ENCODE measurements around the gene SSBP2.

Gene SSBP2
- long read RNA-seq, donor 1, full-length matches to known transcripts, result 18 of 24 reads
- long read RNA-seq, donor 1, partial matches to known transcripts, result 6 of 24 reads
- long read RNA-seq, donor 1, other reads (novel, unspliced or antisense), result 0 of 24 reads
- long read RNA-seq, donor 2, full-length matches to known transcripts, result 13 of 13 reads
- long read RNA-seq, donor 2, partial matches to known transcripts, result 0 of 13 reads
- long read RNA-seq, donor 2, other reads (novel, unspliced or antisense), result 0 of 13 reads
- long read RNA-seq, donor 3, partial matches to known transcripts, result 0 of 1 reads
- long read RNA-seq, donor 3, other reads (novel, unspliced or antisense), result 0 of 1 reads
- long read RNA-seq, donor 4, full-length matches to known transcripts, result 22 of 39 reads
- long read RNA-seq, donor 4, partial matches to known transcripts, result 17 of 39 reads
- long read RNA-seq, donor 4, other reads (novel, unspliced or antisense), result 0 of 39 reads
- long read RNA-seq, donor 5, full-length matches to known transcripts, result 11 of 11 reads
- long read RNA-seq, donor 5, partial matches to known transcripts, result 0 of 11 reads
- long read RNA-seq, donor 5, other reads (novel, unspliced or antisense), result 0 of 11 reads
- long read RNA-seq, donor 6, full-length matches to known transcripts, result 13 of 13 reads
- long read RNA-seq, donor 6, partial matches to known transcripts, result 0 of 13 reads
- long read RNA-seq, donor 6, other reads (novel, unspliced or antisense), result 0 of 13 reads
- long read RNA-seq, donor 7, full-length matches to known transcripts, result 18 of 39 reads
- long read RNA-seq, donor 7, partial matches to known transcripts, result 21 of 39 reads
- long read RNA-seq, donor 7, other reads (novel, unspliced or antisense), result 0 of 39 reads
- long read RNA-seq, donor 8, full-length matches to known transcripts, result 19 of 19 reads
- long read RNA-seq, donor 8, partial matches to known transcripts, result 0 of 19 reads
- long read RNA-seq, donor 8, other reads (novel, unspliced or antisense), result 0 of 19 reads

- peak; percentile 98 for DNase-seq
Observed at GRCh38 chr5:81751009-81751835, at the start of gene SSBP2. TSS of gene SSBP2 (minus strand) at chr5:81751097. CDS start at chr5:81751042, 55 bp downstream.

GRCh38 chr5:81795666-81796065 lies 44.8 kb upstream of the SSBP2 start:
- no peak for DNase-seq

- DNase-seq, result no peak
Observed at GRCh38 chr5:81794226-81794625, 43.3 kb upstream of the SSBP2 start.

GRCh38 chr5:81790336-81790735 lies 39.4 kb upstream of the SSBP2 start:
- no peak for DNase-seq

- DNase-seq, result no peak
Observed at GRCh38 chr5:81789033-81789432, 38.1 kb upstream of the SSBP2 start.

- no peak for DNase-seq
Observed at GRCh38 chr5:81788329-81788728, 37.4 kb upstream of the SSBP2 start.

- peak; percentile 68 for DNase-seq
Observed at GRCh38 chr5:81787474-81788242, 36.8 kb upstream of the SSBP2 start.

- no peak for DNase-seq
Observed at GRCh38 chr5:81786991-81787390, 36.1 kb upstream of the SSBP2 start.

- DNase-seq, result no peak
Observed at GRCh38 chr5:81786496-81786895, 35.6 kb upstream of the SSBP2 start.

GRCh38 chr5:81785322-81785721 lies 34.4 kb upstream of the SSBP2 start:
- DNase-seq, result no peak

- no peak for DNase-seq
Observed at GRCh38 chr5:81783401-81783800, 32.5 kb upstream of the SSBP2 start.

- DNase-seq, result no peak
Observed at GRCh38 chr5:81782811-81783210, 31.9 kb upstream of the SSBP2 start.

- no peak for DNase-seq
Observed at GRCh38 chr5:81779916-81780266, 29.0 kb upstream of the SSBP2 start.

- DNase-seq, result no peak
Observed at GRCh38 chr5:81779125-81779915, 28.4 kb upstream of the SSBP2 start.

GRCh38 chr5:81778642-81779041 lies 27.7 kb upstream of the SSBP2 start:
- no peak for DNase-seq

- no peak for DNase-seq
Observed at GRCh38 chr5:81776258-81776657, 25.4 kb upstream of the SSBP2 start.

- no peak for DNase-seq
Observed at GRCh38 chr5:81774374-81774773, 23.5 kb upstream of the SSBP2 start.

GRCh38 chr5:81773574-81773973 lies 22.7 kb upstream of the SSBP2 start:
- no peak for DNase-seq

GRCh38 chr5:81773161-81773560 lies 22.3 kb upstream of the SSBP2 start:
- no peak for DNase-seq

- DNase-seq, result no peak
Observed at GRCh38 chr5:81772488-81772887, 21.6 kb upstream of the SSBP2 start.
